ENCODE data around the gene PDGFD.

Gene PDGFD

GRCh38 chr11:104164028-104164520, at the start of gene PDGFD:
TSS of gene PDGFD (minus strand) at chr11:104164147.
- peak in 1 of 3 experiments; percentile 9 for DNase-seq (ENCODE audit: low read depth in 3 of 3)

- DNase-seq (ENCODE audit: low read depth in 3 of 3): no peak
Measured at GRCh38 chr11:104206936-104207335, 43.0 kb upstream of the PDGFD start.

GRCh38 chr11:104205838-104206237, 41.9 kb upstream of the PDGFD start:
- no peak for DNase-seq (ENCODE audit: low read depth in 3 of 3)

GRCh38 chr11:104200688-104201087, 36.7 kb upstream of the PDGFD start:
- DNase-seq (ENCODE audit: low read depth in 3 of 3): no peak

- DNase-seq (ENCODE audit: low read depth in 3 of 3): no peak
Measured at GRCh38 chr11:104199053-104199452, 35.1 kb upstream of the PDGFD start.

- DNase-seq (ENCODE audit: low read depth in 3 of 3): no peak
Measured at GRCh38 chr11:104198576-104198975, 34.6 kb upstream of the PDGFD start.

- DNase-seq (ENCODE audit: low read depth in 3 of 3): no peak
Measured at GRCh38 chr11:104191124-104191523, 27.2 kb upstream of the PDGFD start.

- no peak for DNase-seq (ENCODE audit: low read depth in 3 of 3)
Measured at GRCh38 chr11:104183593-104183992, 19.6 kb upstream of the PDGFD start.

- no peak for DNase-seq (ENCODE audit: low read depth in 3 of 3)
Measured at GRCh38 chr11:104175769-104176168, 11.8 kb upstream of the PDGFD start.

- DNase-seq (ENCODE audit: low read depth in 3 of 3): no peak
Measured at GRCh38 chr11:104169091-104169490, 5.1 kb upstream of the PDGFD start.

- DNase-seq (ENCODE audit: low read depth in 3 of 3): no peak
Measured at GRCh38 chr11:104165014-104165413, 1.1 kb upstream of the PDGFD start.

GRCh38 chr11:104163100-104164027, 583 bp downstream of the PDGFD start:
- DNase-seq (ENCODE audit: low read depth in 3 of 3): no peak

- DNase-seq (ENCODE audit: low read depth in 3 of 3): no peak
Measured at GRCh38 chr11:104161751-104162450, 2.0 kb downstream of the PDGFD start.

GRCh38 chr11:104159356-104159755, 4.6 kb downstream of the PDGFD start:
- DNase-seq (ENCODE audit: low read depth in 3 of 3): no peak

- no peak for DNase-seq (ENCODE audit: low read depth in 3 of 3)
Measured at GRCh38 chr11:104155375-104155774, 8.6 kb downstream of the PDGFD start.

GRCh38 chr11:104154296-104154695, 9.7 kb downstream of the PDGFD start:
- no peak for DNase-seq (ENCODE audit: low read depth in 3 of 3)

- no peak for DNase-seq (ENCODE audit: low read depth in 3 of 3)
Measured at GRCh38 chr11:104152941-104153505, 10.9 kb downstream of the PDGFD start.

GRCh38 chr11:104151404-104152204, 12.3 kb downstream of the PDGFD start:
- no peak for DNase-seq (ENCODE audit: low read depth in 3 of 3)

- no peak for DNase-seq (ENCODE audit: low read depth in 3 of 3)
Measured at GRCh38 chr11:104148706-104149105, 15.2 kb downstream of the PDGFD start.

GRCh38 chr11:104148074-104148473, 15.9 kb downstream of the PDGFD start:
- no peak for DNase-seq (ENCODE audit: low read depth in 3 of 3)

GRCh38 chr11:104146943-104147342, 17.0 kb downstream of the PDGFD start:
- no peak for DNase-seq (ENCODE audit: low read depth in 3 of 3)

GRCh38 chr11:104146421-104146820, 17.5 kb downstream of the PDGFD start:
- no peak for DNase-seq (ENCODE audit: low read depth in 3 of 3)

Measured in stimulated activated CD4-positive, alpha-beta T cell treated with anti-CD3 and anti-CD28 coated beads, TNF-alpha, amount 100 ng/mL, for 24 hours (primary cell).